HG02678 (cell line): Measurements from ENCODE around the gene ABCB8.
"Not testable (repeated sequence)": the region's sequence is repeated elsewhere in the genome, so short reads cannot be mapped to it uniquely, and the experiment has no call there.

Experiments used
- ATAC-seq: cut with Tn5 transposase; IDR thresholded peaks from one replicate; pipeline ENCODE4 v1.9.1; 2021; ENCODE audit warnings: mild to moderate bottlenecking, moderate library complexity; ENCODE audit not compliant: unreplicated experiment

ABCB8 gene

DNA sequence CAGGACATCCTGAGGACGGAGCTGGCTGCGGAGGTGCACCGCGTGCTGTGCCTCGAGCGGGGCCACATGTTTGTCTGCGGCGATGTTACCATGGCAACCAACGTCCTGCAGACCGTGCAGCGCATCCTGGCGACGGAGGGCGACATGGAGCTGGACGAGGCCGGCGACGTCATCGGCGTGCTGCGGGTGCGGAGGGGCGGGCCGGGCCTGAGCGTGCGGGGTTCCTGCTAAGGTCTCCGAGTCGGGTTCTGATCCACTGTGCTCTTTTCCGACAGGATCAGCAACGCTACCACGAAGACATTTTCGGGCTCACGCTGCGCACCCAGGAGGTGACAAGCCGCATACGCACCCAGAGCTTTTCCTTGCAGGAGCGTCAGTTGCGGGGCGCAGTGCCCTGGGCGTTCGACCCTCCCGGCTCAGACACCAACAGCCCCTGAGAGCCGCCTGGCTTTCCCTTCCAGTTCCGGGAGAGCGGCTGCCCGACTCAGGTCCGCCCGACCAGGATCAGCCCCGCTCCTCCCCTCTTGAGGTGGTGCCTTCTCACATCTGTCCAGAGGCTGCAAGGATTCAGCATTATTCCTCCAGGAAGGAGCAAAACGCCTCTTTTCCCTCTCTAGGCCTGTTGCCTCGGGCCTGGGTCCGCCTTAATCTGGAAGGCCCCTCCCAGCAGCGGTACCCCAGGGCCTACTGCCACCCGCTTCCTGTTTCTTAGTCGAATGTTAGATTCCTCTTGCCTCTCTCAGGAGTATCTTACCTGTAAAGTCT is 14.3 kb upstream of the ABCB8 start:
- peak; percentile 47 for ATAC-seq

DNA sequence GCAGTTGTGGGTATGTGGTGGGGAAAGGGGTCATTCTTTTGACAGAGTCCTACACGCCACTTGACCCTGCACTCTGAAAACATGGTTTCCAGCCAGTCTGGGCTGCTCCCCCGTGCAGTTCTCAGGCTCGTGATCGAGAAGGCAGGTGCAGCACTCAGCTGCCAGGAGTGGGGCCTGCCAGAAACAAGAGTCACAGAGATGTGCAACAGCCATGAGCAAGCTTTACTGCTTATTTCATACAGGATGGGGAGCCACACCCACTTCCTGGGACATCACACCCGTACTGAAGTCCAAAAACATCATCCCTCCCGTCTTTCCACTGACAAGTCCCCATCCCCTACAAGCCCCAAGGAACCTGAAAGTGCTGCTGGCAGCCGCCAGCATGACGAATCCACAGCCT is 13.3 kb upstream of the ABCB8 start:
- ATAC-seq, result no peak

DNA sequence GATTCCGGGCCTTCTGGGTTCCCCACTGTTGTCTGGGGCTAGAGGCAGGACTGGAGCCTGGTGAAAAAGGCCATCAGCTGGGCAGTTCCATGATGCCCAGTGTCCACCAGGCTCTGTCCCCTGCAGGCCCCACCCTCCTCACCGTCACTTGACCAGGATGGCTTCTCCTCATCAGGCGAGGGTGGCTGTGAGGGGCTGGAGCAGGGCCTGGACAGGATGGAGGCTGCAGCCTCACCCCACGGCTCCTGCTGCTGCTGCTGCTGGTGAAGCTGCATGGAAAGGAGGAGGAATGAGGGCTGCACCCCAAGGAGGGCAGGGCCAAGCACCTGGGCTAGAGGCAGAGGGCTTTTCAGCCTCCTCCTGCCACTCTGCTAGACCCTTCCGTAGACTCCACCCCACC is 12.3 kb upstream of the ABCB8 start:
- ATAC-seq, result no peak

DNA sequence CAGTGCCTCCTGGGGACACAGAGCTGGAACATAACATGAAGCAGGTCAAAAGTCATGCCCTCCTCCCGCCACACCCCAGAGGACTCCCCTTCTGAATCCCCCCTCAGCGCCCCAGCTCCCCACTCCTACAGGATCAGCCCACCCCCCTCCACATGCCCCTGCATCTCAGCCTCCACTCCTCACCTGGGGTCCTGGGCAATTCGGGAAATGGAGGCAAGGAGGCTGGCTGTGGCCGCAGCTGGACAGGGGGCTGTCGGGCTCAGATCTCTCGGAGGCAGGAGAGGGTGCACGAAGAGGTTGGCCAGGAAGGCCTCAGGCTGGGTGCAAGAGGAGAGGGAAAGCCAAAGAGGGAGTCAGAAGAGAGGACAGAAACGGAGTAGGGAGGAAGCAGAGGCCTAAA is 11.7 kb upstream of the ABCB8 start:
- ATAC-seq, result no peak

DNA sequence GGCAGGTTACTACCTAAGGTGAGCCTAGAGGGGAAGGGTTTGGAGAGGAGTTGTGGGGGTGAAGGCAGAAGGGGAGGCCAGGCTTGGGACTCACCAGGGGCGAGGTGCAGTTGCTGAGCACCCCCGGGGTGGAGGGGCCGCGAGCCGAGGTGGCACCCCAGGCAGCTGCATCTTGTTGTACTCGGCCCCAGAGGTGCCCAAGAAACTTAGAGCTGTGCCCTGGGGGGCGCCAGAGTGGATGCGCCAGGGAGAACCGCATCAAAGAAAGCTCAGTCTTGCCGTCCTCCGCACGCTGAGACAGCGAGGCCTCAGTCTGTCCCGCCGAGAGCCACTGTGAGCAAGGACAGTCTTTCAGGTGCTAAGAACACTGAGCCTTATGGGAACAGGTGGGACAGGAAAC is 11.3 kb upstream of the ABCB8 start:
- no peak for ATAC-seq

DNA sequence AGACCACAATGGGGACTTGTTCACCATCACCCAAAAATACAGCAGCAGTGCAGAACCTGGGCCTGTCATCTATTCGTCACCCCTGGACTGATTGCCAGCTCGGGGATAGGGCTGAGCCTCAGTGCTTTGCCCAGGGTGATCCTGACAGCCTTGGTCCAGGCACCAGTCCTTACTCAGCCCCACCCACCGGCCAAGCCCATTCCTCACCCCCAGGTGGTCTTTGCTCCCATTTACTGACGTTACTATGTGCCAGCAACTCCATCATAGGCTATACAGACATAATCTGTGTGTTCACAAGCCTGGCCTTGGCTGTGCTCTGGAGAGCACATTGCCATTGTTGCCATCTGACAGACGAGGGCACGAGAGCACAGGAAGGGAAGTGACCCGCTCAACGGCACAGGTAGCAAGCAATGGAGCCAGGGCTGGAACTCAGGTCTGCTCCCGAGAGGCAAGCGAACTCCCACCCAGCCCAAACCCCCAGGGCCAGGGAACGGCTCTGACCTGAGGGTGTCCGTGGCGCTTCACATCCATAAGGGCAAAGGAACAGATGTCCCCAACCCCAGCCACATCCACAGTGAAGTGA is 10.8 kb upstream of the ABCB8 start:
- ATAC-seq, result no peak

DNA sequence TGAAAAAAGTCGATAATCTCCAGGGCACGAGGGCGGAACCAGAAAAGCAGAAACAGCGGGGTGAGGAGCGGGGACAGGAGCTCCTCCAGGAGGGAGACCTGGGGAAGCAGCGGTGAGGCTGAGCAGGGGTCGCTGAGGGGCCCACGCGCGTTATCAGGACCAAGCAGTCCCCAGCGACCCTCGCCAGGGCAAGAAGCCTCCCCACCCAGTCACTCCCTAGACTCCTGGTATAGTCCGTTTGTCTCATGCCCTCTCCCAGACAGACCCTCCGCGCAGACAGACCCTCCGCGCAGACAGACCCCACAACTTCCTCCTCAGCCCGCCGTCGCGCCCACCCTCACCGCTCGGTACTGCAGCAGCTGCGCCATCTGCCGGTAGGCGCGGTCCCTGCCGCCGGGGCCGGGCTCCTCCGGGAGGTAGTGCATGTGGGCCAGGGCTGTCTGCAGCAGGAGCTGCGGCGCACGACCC is 10.3 kb upstream of the ABCB8 start:
- peak; percentile 73 for ATAC-seq

DNA sequence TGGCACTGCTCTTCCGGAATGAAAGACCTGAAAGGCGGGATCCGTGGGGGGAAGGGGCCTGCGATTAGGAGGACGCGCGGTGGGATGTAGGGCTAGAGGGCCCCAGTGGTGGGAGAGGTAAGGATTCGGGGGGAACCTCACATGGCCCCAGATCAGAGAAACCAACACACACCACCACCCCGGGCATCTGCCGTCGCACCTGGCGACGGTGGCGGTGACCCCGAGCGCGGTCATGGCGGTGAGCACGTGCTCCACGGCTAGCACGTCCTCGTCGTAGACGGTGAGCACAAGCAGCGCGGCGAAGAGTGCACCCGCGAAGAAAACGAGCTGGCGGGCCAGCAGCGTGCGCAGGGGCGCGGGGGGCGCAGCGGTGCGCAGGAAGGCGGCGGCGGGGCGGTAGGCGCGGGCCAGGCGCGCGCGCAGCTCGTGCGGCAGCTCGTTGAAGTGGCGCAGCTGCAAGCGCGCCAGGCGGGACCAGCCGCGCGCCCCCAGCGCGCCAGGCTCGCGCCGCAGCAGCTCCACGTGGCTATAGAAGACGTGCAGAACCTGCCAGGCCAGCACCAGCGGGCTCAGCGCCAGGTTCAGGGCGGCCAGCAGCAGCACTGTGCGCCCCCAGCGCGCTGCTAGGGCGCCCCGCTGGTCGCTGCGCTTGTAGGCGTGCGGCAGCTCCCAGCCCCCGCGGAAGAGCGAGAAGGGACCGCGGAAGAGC is 9.7 kb upstream of the ABCB8 start:
- no peak for ATAC-seq

DNA sequence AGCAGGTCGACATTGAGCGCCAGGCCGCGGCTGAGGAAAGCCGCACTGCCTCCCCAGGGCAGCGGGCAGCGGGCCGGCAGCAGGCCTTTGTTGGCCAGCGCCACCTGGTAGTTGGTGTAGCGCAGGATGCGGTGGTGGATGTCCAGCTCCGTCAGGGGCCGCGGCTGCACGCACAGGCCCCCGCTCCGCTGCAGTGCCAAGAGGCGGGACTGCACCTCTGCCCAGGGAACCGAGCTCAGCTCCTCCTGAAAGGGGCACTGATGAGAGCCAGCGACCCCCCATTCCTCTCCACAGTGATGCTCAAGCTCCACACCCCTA is 9.2 kb upstream of the ABCB8 start:
- ATAC-seq, result no peak

DNA sequence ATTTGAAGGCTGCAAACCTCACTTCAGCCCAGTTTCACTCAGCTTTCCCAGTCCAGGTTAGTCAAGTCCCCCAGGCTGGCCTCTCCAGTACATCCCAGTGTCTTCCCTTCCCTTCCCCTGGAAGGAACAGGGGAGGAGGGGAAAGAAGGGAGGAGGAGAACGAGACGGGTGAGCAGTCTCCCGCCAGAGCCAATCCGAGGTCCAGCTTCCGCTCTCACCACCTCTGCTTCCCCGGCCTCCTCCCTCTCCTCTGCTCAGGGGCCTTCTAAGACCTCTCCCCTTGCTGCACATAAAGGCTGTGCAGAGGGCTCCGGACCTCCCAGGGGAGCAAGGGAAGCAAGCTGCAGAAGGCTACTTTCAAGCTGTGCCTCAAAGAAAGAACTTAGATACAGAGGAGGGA is 8.0 kb upstream of the ABCB8 start:
- no peak for ATAC-seq

DNA sequence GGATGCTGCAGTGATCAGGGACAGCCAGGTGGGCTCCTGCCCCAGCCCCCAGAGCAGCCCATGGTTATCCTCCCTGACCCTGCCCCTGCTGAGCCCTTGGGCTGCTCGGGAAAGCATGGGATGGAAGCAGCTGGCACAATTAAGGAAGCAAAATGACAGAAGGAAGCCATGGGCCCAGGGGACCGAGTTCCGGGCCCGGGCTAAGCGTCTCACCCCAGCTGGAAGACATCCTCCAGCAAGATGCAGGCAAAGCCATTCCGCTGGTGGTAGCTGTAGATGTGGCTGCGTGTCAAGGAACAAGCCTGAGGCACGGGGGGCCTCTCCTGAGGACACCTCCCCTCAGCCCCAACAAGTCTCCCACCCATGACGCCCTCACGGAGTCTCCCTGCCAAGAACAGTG is 5.0 kb upstream of the ABCB8 start:
- no peak for ATAC-seq

DNA sequence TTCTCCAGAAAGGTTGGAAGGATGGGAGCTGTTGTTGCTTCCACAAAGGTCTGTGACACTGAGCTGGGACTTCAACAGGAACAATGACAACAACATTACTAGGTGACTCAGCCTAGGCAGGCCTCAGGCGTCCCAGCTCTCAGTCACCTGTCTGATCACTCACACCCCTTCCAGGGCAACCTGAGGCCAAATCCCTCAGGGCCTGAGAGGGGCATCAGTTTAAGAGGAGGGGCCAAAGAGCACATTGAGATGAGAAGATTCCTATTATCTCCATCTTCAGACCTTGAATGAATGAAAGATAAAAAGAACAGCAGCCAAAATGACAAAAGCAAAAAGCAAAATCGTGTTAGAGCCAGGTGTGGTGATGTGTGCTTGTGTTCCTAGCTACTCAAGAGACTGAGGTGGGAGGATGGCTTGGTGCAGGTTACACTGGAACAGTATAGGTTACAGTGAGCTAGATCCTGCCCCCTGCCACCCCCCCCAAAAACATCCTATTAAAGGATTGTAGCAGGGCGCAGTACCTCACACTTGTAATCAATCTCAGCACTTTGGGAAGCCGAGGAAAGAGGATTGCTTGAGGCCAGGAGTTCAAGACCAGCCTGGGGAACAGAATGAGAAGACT is 3.7 kb upstream of the ABCB8 start, which contains the start of gene ATG9B:
Gene ATG9B, minus strand, starts transcription at position 60 of the 622 bp plus-strand sequence. CDS start 71 bp downstream, outside the sequence.
- ATAC-seq, result no peak

DNA sequence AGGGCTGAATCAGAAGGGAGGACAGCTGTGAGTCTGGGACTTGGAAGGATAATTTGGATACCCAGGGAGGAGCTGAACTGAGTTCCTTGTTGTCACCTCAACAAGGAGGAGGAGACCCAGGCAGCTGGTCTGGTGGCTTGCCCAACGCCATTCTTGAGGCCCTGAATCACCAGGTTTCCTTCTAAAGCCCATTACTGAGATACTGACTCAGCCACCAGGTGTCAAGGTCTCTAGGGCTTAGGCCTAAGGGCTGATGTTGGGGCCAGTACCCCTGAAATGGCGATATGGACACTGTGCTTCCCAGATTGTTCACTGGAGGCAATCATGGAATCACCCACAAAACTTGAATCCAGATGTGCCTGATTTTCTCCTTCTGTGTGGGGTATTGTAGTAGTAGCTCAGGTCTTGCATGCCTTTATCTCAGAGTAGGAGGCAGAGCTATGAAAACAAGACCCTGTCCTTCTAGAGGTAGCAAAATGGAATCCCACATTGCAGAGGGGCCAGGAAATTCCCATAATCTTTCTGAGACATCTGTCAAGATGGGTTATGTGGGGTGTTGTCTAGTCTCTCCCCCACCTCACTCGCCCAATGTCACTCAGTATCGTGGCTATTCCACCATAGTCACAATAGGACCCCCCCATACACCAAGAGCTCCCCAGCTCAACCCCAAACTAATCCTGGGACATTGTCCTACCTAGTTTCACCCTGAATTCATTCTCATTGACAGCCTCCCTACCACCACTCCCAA is 2.2 kb upstream of the ABCB8 start:
- no peak for ATAC-seq

DNA sequence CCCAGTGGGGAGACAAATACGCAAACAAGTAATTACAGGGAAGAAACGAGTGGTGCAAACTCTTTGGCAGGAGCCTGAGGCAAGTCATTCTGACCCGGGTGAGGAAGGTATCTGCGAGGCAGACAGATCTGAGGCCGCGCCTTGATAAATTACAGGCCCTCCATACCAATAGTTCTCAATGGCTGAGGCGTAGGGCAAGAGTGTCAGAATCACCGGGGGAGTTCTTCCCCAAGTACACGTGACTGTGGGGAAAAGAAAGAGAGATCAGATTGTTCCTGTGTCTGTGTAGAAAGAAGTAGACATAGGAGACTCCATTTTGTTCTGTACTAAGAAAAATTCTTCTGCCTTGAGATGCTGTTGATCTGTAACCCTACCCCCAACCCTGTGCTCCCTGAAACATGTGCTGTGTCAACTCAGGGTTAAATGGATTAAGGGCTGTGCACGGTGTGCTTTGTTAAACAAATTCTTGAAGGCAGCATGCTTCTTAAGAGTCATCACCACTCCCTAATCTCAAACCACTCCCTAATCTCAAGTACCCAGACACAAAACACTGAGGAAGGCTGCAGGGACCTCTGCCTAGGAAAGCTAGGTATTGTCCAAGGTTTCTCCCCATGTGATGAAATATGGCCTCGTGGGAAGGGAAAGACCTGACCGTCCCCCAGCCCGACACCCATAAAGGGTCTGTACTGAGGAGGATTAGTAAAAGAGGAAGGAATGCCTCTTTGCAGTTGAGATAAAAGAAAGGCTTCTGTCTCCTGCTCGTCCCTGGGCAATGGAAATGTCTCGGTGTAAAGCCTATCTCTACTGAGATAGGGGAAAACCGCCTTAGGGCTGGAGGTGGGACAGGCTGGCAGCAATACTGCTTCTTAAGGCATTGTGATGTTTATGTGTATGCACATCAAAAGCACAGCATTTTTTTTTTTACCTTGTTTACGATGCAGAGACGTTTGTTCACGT is 1.2 kb upstream of the ABCB8 start:
- not testable (repeated sequence) for ATAC-seq

DNA sequence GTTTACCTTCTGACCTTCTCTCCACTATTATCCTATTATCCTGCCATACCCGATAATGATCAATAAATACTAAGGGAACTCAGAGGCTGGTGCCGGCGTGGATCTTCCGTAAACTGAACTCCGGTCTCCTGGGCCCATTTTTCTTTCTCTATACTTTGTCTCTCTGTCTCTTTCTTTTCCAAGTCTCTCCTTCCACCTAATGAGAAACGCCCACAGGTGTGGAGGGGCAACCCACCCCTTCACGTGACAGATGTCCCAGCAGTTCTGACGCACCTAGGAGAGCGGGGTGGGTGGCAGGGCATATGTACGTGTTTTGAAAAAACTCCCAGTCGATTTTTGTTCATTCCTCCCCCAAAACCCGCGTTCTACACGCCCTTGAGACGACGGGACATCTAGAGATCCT is 521 bp upstream of the ABCB8 start:
- ATAC-seq, result peak; percentile 1

DNA sequence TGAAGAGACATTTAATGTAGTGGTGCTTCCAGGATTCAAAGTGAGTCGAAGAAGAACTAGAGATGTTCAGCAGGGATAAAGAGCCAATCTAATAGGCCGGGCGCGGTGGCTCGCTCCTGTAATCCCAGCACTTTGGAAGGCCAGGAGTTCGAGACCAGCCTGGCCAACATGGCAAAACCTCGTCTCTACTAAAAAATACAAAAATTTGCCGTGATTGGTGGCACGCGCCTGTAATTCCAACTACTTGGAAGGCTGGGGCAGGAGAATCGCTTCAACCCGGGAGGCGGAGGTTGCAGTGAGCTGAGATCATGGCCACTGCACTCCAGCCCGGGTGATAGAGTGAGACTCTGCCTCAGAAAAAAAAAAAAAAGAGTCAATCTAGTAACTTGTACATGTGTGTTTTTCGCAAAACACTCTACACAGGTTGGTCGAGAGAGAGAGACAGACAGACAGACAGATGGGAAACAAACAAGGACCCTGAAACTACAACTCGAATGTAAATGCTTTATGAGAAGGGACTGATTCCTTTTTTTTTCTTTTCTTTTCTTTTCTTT is 775 bp downstream of the ABCB8 start:
- no peak for ATAC-seq

DNA sequence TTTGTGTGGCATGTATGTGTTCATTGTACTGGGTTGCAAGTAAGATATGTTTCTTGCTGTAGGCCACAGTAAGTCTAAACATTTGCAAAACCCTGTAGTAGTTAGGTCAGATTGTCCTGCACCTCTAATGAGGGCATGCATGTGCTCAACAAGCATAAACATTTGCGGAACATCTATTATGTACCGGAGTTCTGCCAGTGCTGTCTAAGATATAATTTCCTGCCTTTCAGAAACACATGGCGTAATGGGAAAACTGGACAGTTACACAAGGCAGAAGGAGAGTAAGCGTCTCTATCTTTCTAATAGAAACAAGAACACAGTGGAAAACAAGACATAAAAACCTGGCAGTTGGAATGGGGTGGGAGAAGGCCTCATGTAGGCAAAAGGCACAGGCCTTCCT is 2.8 kb downstream of the ABCB8 start:
- ATAC-seq, result no peak

DNA sequence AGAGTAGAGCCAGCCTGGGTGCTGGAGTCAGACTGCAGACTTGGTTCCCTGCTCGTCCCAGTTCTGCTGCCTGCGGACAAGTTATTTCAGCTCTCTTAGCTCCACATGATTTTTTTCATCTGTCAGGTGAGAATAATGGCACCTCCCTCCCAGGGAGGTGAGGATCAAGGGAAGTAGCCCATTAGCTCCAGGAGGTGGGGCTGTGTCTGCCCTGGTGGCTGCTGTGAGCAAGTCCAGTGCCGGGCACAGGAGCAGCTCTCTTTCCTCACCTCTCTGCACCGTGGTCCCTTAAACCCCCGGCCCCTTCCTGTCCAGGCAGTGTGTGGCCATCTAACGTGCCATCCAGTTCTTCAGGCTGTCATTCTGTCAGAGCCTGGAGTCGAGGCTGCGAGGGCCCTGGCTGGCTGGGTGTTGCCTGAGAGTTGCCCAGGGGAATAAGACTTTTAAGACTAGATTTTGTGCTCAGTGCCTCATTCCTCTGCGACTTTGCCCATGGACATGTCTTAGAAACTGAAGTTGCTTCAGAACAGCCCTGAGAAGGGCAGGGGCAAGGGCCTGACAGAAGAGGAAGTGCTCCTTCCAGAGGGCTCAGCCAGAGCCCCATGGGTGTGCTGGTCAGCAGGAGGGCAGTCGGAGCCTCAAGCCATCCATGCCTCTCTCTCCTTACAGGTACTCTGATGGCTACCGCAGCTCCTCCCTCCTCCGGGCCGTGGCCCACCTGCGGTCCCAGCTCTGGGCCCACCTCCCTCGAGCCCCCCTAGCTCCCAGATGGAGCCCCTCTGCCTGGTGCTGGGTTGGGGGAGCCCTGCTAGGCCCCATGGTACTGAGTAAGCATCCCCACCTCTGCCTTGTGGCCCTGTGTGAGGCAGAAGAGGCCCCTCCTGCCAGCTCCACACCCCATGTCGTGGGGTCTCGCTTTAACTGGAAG is 5.0 kb downstream of the ABCB8 start:
- no peak for ATAC-seq

DNA sequence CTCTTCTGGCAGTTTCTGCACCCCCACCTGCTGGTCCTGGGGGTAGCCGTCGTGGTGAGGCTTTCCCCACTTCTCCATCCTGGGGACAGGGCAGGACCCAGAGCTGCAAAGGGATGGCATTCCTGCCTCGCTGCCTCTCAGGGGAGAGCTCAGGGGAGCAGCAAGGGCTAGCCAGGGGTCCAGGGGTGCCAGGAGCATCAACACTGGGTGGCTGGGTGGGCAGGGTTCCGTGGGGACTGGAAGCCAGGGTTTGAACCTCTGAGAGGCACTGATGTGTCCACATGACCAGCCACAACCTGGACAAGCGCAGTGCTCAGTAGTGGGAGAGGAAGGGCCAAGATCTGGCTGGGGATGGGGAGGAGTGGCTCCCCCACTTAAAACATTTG is 5.6 kb downstream of the ABCB8 start:
- no peak for ATAC-seq
